Ishikawa (cell line): ENCODE data around the gene FHIT.

Experiments used
- EP300 ChIP-seq: IDR thresholded peaks from 2 replicates; pipeline ENCODE4 v1.6.1; 2012; ENCODE audit warnings: borderline replicate concordance
- RAD21 ChIP-seq: IDR thresholded peaks from 2 replicates; pipeline ENCODE4 v1.6.1; 2012; ENCODE audit warnings: low read depth
- REST ChIP-seq: IDR thresholded peaks from 2 replicates; pipeline ENCODE4 v1.6.1; 2012; ENCODE audit warnings: low read depth, mild to moderate bottlenecking

- TF ChIP-seq REST = no peak
- TF ChIP-seq EP300 = no peak
- no peak for TF ChIP-seq RAD21
Measured at GRCh38 chr3:60344340-60344739, 906.9 kb downstream of the FHIT start.
